Stimulated activated CD4-positive, alpha-beta T cell treated with anti-CD3 and anti-CD28 coated beads, TNF-alpha, amount 100 ng/mL, for 48 hours (primary cell): ENCODE measurements around the gene KCNK17.
"Not testable (repeated sequence)": the region's sequence is repeated elsewhere in the genome, so short reads cannot be mapped to it uniquely, and the experiment has no call there.

ENCODE experiments used
- DNase-seq, 3 donors: peaks; one replicate each; pipeline ENCODE4 v3.0.0-alpha.2; 2020; ENCODE audit warnings: low read depth in 3 of 3

Gene KCNK17

DNA sequence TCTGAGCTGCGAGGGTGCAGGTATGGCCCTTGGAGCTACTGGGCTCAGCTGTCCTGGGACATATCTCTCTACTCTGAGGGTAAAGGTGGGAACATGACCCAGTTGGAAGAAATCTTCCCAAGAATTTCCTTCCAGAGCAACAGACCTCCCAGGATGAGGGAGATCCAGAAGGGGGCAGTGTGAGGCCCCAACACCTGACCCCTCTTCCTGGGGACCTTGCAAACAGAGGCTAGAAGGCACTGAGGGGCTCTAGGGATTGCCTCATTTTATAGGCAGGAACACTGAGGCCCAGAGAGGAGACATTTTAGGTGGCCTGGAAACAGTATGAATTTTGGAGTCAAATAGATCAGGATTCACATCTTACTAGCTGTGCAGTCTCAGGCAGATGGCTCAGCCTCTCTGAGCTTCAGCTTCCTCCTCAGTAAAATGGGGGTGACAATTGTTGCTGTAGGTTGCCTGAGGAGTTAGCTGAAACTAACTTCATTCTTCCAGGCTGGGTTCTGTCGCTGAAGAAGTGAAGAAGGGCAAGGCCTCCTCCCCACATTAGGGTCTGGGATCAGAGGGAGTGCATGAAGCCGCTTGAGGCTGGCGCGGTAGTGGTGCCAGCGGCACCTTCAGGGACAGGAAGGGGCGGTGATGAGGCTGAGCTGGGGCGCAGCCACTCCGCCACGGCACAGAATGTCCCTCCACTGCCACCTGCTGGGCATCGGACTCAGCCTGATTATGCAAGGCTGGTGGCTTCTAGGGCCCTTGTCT lies 11.4 kb downstream of the KCNK17 start:
- DNase-seq = peak; percentile 74 to 91 (median 80)

DNA sequence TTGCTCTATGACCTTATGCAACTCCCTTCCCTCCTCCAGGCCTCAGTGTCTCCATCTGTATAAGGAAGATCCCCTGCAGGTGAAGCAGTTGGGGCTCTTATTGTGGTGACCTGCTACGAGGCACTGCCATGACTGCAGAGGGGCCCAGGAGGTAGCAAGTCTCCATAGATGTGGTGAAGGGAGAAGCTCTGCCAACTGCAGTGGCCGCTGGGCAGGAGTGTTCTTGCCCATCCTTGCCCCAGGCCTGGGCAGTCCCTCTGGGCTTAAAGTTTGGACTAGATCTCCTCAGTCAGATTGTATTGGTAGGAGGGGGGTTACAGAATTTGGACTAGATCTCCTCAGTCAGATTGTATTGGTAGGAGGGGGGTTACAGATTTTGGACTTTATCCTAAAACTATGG lies 12.2 kb downstream of the KCNK17 start:
- DNase-seq = no peak

DNA sequence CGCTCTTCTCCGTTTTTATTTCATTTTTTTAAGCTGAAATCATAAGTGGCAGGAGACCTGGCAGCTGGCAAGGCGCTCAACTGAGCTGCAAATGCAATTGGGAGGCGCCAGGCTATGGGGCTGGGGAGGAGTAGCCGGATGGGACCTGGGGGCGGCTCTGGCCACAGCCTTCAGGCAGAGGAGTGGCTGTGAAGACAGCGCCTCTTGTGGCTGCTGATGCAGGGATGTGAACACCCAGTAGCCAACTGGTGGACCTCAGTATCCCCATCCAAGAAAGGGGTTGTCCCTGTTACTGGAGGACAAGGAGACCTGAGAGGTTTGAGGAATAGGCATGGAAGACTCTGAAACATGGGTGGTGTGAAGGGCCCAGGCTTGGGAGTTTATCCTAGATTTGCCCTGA lies 12.6 kb downstream of the KCNK17 start:
- DNase-seq = no peak

DNA sequence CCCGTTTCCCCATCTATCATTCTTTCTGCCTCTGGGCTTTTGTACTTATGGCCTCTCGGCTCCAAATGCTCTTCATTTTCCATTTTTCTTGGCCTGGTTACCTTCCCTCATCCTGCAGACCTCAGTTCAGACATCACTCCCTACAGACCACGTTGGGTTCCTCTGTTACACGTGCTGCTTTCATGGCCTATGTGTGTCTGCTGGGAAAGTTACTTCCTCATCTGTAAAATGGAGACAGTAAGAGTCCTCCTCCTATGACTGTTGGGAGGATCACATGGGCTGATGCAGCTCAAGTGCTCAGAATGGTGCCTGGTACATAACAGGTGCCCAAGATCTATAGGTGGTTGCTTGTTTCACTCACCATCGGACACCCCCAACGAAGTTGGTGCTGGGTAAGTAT lies 13.5 kb downstream of the KCNK17 start:
- no peak for DNase-seq

DNA sequence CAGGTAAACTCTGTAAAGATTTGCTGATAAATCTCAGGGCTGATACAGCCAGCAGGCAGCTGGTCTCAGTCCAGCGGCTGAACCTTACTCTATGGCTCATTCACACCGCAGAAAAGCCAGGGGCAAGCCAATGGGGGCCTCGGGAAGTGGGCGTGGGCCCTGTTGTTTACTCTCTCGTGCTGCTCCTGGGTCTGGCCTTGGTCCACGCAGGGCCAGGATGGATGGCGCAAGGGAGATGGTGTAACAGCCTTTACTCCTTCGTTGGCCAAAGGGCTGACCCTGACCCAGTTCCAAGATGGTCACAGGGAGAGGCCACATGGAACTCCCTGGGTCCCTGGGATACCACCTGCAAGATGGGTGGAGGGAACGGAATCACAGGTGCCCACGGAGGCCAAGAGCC lies 16.2 kb downstream of the KCNK17 start:
- no peak for DNase-seq

DNA sequence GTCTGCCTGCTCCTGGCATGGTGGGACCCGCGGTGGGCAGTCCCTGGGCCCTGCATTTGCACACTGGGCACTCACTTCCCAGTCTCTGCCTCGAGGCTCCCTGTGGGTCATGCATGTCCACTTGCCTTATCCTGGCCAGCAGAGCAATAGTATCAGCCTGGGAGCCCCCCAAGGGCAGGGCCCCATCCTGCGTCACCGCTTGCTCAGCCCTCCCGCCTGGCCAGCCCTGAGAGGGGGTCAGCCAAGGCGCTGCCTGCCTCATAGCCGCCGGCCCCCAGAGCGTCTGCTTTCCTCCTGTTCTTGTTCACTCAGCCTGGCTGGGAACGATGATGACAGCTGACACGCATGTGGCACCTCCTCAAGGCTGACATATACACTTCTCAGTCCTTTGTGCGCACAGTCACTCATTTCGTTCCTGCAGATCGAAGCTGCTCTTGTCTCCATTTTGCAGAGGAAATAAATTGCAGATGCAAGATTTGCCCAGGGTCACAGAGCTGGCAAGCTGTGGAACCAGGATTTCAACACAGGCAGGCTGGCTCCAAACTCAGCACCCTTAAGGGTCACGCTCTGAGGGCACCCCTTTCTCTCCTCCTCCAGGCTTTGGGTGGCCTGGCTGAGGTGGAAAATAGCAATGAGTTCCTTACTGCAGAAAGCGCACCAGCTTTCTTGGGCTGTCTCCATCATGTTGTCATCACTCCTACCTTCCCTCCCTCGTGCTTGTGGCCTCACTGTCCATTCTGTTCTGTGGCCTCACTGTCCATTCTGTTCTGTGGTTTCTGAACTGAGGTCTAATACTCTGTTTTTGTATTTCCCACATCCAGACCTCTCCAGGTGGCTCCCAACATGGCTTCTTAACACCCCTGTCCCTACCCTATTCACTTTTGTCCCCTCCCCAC lies 17.2 kb downstream of the KCNK17 start:
- DNase-seq = no peak

DNA sequence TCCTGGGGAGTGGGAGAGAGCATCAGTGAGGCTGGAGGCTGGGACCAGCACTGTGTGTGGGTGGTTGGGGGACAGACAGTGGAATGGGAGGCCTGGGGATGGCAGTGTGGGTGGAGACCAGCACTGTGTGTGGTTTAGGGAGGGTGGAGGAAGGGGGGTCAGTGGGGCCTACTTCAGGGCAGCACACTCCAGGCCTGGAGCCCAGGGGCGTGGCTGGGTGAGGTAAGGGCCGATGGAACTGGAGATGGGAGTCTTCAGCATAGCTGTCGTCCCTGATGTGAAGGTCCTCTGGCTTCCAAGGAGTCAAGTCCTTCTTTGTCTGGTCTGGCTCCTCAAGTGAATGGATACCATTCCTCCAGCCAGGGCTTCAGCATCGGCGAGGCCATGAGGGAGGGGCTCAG lies 18.6 kb downstream of the KCNK17 start:
- DNase-seq = no peak

DNA sequence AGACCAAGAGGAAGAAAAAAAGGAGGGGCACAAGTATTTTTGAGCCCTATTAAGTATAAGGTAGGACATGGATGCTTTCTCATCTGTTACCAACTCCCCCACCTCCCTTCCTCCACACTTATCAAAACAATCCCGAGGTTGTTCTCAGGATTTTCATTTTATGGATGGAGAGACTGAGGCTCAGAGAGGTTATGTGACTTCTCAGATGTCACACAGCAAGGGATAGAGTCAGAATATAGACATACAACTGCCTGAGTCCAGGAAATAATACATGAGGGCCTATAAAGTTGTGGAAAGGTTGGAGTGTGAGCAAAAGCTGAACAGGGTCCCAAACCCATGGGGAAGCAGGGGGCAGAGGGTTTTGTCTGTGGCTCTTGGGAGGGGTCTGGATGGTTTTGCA lies 19.3 kb downstream of the KCNK17 start:
- DNase-seq = no peak

DNA sequence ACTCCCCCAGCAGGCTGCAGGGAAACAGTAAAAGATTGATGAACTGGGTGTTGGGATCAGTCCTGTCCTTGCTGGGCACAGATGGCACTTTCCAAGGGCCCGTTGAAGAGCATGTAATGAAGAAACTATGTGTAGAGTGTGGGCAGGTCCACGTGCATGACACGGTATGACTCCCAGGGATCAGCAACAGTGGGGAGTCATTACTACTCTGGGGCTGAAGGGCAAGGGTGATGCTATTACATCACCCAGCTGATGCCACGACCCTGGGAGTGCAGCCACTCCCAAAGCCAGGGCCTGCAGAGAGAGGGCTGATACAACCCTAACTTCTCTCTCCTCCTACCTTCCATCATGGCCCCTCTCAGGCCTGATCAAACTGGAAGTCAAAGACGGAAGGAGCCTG lies 20.1 kb downstream of the KCNK17 start:
- DNase-seq = no peak

DNA sequence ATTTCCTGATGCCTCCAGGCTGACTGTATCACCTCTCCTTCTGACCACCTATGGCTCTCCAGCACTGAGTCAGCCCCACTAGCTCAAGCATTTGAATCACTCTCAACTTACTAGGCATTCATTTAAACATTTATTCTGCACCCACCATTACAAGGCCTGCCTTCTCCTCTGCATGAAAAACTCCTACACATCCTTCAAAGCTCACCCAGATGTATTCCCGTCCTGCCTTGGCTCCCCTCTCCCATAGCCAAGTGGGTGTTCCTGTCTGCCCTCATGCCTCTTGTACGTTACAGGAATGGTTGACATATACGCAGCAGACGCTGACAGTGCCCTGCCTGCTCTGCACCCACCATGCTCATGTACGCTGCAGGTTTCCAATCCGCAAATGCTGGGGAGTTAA lies 21.6 kb downstream of the KCNK17 start:
- no peak for DNase-seq

DNA sequence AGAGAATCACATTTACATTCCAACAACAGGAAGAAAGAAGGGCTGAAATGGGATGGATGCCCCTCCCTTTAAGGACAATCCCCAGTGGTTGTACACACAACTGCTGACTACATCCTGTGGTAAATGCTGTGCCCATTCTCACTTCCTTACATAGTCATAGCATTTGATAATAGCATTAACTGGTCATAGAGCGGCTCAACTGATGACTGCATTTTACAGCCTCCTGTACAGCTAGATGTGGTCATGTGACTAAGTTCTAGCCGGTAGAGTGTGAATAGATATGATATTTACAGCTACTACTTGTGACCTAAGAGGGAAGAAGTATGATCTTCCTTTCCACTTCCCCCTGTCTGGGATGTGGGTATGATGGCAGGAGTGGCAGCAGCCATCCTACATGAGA lies 24.7 kb downstream of the KCNK17 start:
- no peak for DNase-seq

DNA sequence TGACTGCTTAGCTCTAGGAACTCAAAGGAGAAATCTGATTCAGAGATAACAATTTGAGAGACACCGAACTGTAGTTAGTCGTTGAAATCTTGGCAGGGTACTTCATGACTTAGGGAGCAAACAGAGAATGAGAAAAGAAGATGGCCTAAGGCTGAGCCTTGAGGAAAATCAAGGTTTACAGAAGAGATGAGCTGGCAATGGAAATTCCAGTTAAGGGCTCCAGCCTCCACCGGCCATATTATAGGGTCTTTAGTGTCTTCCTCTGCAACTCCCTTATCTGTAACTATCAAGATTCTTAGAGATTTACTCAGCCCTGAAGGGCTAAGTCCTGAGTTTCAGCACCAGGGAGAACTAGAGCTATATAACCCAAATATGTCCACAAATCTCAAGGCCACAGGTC lies 26.6 kb downstream of the KCNK17 start:
- no peak for DNase-seq

DNA sequence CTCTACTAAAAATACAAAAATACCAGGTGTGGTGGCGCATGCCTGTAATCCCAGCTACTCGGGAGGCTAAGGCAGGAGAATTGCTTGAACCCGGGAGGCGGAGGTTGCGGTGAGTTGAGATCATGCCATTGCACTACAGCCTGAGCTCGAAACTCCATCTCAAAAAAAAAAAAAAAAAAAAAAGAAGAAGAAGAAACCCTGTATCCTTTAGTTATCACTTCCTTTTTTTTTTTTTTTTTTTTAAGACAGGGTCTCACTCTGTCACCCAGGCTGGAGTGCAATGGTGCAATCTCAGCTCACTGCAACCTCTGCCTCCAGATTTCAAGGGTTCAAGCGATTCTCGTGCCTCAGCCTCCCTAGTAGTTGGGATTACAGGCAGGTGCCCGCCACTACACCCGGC lies 27.6 kb downstream of the KCNK17 start:
- not testable (repeated sequence) for DNase-seq

DNA sequence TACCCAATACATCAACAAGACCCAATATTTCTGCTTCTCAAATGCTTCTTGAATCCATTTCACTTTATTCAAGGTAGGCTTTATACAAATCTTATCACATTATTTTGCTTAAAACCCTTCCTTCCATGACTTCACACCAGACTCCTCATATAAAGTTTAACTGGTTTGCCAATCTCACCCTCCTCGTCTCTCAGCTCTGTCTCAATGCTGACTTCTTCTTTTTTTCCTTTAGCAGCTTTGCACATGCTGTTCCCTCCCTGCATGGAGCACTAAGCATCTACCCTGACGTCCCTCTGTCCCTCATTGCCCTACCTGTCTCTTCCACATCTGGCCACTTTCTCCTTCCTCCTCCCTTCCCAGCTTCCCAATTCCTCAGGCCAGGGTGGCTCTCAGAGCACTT lies 31.4 kb downstream of the KCNK17 start:
- no peak for DNase-seq

DNA sequence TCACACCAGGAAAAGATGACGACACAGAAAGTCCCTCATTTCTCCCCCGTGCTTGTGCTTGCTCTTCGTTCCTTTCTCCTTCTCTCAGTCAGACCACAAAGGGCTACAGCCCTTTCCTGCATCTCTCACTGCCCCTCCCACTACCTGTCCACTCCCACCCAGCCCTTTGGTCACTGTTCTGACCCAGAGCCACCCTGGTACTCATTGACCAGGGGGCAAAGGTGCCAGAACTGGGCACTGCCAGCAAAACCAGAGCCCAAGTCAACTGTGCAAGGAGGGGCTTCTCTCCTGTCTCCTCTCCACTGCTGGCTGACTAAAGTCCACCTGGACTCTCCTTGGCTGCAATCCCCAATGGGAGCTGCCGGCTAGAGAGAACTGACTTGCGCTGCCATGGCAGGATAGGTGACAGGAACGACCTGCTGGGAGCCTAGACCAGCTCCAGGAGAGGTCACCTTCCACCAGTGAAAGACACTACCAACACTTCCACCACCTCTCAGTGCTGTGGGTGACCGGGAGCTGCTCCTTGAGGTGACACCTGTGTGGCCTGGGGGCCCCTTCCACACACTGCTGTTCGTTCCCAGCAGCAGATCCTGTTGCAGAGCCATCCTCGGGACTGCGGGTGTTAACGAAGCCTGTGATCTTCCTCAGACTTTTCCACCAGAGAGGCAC lies 32.8 kb downstream of the KCNK17 start:
- DNase-seq = no peak

DNA sequence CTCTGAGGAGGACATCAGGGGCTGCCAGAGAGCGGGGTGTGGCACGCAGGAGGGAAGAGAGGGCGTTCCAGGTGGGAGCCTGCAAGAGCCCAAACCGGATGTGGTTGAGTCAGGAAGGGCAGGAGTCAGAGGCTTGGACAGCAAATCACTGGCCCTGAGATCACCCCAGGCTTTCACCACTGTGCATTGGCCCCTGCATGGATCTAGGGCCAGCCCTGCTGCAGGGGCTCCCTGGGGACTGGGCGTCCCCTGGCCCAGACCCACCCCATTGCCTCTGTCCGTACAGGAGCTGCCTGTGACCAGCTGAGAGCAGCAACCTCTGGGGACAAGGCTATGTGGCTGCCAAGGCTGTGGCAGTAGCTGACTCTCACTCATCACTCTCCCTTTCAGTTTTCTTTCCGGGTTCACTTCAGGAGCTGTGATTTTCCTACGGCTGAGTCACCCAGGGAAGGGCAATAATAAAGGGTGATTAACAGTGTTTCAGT lies 33.9 kb downstream of the KCNK17 start:
- DNase-seq = no peak

DNA sequence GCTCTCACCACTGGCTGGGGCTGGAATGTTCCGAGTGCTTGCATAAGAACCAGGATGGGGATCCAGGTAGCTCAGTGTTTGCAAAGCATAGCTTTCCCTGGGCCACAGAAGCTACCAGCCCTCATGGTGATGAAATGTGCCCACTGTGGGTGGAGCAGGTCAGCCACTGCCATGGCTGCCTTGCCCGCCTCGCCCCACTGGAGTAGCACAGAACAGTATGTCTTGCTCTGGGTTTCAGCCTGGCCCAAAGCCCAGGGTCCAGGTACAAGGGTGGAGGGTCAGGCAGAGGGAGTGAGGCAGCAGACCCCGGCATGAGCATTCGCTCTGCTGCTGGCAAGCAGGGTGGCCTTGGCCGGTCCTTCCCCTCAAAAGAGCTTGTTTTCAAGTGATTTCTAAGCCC lies 34.7 kb downstream of the KCNK17 start:
- DNase-seq = no peak

DNA sequence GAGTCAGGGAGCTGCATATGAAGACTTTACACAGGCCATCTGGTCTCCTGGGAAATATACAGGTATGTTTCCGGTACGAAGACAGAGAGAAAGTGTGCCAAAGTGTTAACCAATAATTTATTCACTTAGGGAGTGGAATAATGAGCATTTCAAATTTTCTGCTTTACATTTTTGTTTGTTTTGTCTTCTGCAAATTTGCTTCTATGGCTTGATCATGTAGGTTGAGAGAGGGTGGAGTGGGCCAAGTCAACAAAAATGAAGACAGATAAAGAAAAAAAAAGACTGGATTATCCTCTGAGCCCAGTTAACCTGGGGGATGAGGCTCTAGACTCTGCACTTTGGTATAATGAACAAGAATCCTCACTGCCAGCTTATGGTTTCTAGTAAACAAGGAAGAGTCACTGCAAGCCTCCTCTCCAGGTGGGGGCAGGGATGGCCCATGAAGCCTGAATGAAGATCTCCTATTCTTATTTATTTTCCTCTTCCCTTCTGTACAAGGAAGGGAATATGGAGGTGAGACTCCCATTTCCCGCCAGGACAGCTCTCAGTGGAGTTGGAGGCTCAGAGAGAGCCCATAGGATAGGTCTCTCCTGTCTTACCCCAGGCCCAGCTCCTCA lies 37.7 kb downstream of the KCNK17 start:
- no peak for DNase-seq

DNA sequence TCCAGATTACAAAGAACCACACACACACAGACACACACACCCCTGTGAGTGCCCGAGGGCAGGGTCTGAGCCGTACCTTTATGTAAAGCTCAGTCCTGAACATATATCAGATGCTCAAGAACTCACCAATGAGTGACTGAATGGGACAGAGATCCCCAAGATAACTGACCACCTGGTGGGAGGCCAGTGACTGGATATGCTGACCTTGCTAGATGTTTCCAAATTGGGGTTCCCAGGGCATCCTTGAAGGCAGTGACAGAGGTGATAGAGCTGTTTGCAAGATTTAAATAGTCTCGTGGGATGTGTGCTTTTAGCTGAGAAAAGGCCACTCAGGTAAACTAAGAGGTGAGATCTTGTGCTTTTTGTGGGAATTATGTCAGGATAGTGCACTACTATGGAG lies 39.3 kb downstream of the KCNK17 start:
- no peak for DNase-seq

DNA sequence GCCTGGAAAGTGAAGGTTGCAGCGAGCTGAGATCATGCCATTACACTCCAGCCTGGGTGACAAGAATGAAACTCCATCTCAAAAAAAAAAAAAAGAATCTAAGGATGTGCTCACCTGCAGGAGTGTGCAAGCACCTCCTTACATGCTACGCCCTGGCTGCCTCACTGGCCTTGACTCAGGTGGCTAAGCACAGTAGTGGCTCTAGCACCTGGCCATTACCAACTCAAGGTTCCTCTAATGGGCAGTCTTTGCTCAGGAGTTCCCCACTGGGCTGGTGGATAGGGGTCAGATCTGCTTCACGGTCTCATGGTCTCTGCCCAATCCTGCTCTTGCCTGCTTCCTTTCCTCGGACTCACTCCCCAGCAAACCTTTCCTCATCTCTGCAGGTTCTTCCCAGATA lies 39.7 kb downstream of the KCNK17 start:
- DNase-seq = no peak

DNA sequence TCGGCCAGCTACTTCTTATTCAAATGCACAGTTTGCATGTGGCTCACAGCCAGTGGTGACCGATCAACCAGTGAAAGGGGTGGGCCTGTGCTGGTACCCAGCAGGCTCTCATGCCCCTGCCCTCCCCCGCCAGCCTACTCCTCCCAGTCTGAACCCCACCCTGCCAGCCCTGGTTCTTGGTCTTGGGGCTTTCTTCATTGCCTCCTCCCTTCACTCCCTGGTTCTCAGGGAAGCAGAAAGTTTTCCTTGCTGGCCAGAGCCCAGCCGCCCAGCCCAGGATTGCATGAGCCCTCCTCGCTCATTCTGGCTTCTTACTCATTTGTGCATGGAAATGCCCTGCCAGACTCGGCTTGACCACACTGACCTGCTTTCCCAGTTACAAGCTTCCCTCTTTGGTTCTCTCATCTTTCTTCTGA lies 40.8 kb downstream of the KCNK17 start:
- DNase-seq = no peak

DNA sequence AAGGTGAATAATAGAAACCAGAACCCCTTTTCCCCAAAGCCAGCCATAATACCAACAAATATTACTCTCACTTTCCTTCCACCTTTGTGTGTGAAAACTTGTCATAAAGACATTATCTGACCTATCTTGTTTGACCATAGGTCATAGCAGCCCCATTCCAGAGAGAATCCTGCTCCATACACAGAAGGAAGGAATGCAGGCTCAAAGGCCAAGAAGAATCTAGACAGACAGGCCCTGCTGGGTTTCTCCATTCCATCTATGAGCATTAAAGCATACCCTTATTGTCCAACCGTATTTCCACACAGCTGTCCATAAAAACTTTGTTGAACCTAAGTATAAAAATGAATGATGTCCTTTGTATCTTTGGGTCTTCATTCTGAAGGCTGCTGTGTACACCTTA lies 44.3 kb downstream of the KCNK17 start:
- DNase-seq = no peak
